ENCODE measurements around the gene NHLRC1. TPM values are rescaled to one million over a fixed set of nuclear protein-coding genes. Genes with fewer than 3 reads are reported as not detected.

Gene NHLRC1
- total and polyA plus RNA-seq, 10 of the 15 experiments (the other 5 are each of a cell fraction or from before 2014, with no cell fraction given): 0.04 to 0.22 (median 0.12) TPM; not detected in 2

GRCh38 chr6:18160911-18161310, 38.4 kb upstream of the NHLRC1 start:
- FAIRE-seq (no peak), ATAC-seq (no peak), DNase-seq (ENCODE audit: low read depth, low spot score) (no peak)
- Histone ChIP-seq H3K4me1 (ENCODE audit: control insufficient read depth, insufficient read depth, low read length) (no peaks in the 10 kb centered on the region; the same call in 1 of the 2 replicates), H3K27me3 (replicated peaks in 1 of 2; ENCODE audit: control insufficient read depth in 2 of 2, insufficient read depth in 2 of 2, low read length in 1 of 2) (no peaks in the 10 kb centered on the region), H2AFZ (ENCODE audit: control insufficient read depth, low read depth, low read length) (no peak overlapping the region), H3K9me3 (replicated peaks; ENCODE audit: control insufficient read depth, insufficient read depth, low read length) (no peaks in the 10 kb centered on the region), H3K27ac (ENCODE audit: control insufficient read depth, insufficient read depth) (no peak overlapping the region), H3K79me2 (ENCODE audit: control insufficient read depth, insufficient read depth, low read length) (no peaks in the 10 kb centered on the region), H3K9ac (ENCODE audit: control insufficient read depth, insufficient read depth, low read length) (no peak overlapping the region), H3K4me2 (ENCODE audit: control insufficient read depth, insufficient read depth) (no peak overlapping the region), H4K20me1 (ENCODE audit: control insufficient read depth, insufficient read depth) (no peaks in the 10 kb centered on the region), H3K4me3 (no peak overlapping the region), H3K36me3 (ENCODE audit: control insufficient read depth in 2 of 2, insufficient read depth in 2 of 2, low read length in 1 of 2) (peaks cover 0 to 10% of the 10 kb centered on the region in 2 experiments; a peak in 2 of 4 replicates)
- no TSS peak for BruUV-seq (replicated peaks)
- ChIA-PET CTCF (interaction anchor here (0.6 kb wide), 1 partner anchor 68 kb away, joined by 3 read pairs; no protein-coding TSS in a partner anchor), SMC1A (ENCODE audit: uncharacterized antibody, unreplicated experiment) (no interaction called here), RAD21 (ENCODE audit: unreplicated experiment) (interaction anchor here (0.9 kb wide), 1 partner anchor 8 kb away, joined by 3 read pairs; no protein-coding TSS in a partner anchor), POLR2A (no interaction called here)
- intact Hi-C loops (cut with micrococcal nuclease; ENCODE audit: unreplicated experiment): no loop called here
- 64% methylated on average over 1 of the region's 1 CpG for WGBS (ENCODE audit: insufficient coverage, insufficient replicate concordance, low lambda C conversion rate, missing lambda C conversion rate)
- in situ Hi-C loops (cut with MboI): no loop called here
- no peak for TF ChIP-seq SP1 (IDR thresholded peaks at IDR 0.05; ENCODE audit: low read depth, low read length)
- TF ChIP-seq MTA3 (IDR thresholded peaks at IDR 0.05; ENCODE audit: borderline replicate concordance, low read length): no peak
- no peak for TF ChIP-seq SMC3 (IDR thresholded peaks at IDR 0.05; ENCODE audit: borderline replicate concordance, low read length)
- TF ChIP-seq ZBTB4 (CRISPR knock-in tag; IDR thresholded peaks at IDR 0.05): no peak
- no peak for TF ChIP-seq EGR1 (IDR thresholded peaks at IDR 0.05; ENCODE audit: borderline replicate concordance in 1 of 2, low read depth in 2 of 2, low read length in 2 of 2)
- no peak for TF ChIP-seq TCF3 (IDR thresholded peaks at IDR 0.05; ENCODE audit: borderline replicate concordance, insufficient read depth, low read depth, low read length)
- no peak for TF ChIP-seq SMAD1 (IDR thresholded peaks at IDR 0.05; ENCODE audit: low read depth, partially characterized antibody)
- no peak for TF ChIP-seq RCOR1 (conservative IDR thresholded peaks at IDR 0.05; ENCODE audit: low read depth, low read length)
- no peak for TF ChIP-seq SIX5 (IDR thresholded peaks at IDR 0.05; ENCODE audit: low read depth, low read length, severe bottlenecking)
- TF ChIP-seq BCL3 (IDR thresholded peaks at IDR 0.05; ENCODE audit: borderline replicate concordance, insufficient read depth, low read depth, low read length, poor library complexity, severe bottlenecking): no peak
- TF ChIP-seq CTCF (IDR thresholded peaks at IDR 0.05 in 2 of 3, conservative IDR thresholded peaks at IDR 0.05 in 1 of 3; ENCODE audit: control insufficient read depth in 2 of 3, extremely low read depth in 1 of 3, insufficient read depth in 1 of 3, low read depth in 3 of 3, low read length in 3 of 3): no peak
- TF ChIP-seq DPF2 (IDR thresholded peaks at IDR 0.05): no peak
- no peak for TF ChIP-seq WRNIP1 (IDR thresholded peaks at IDR 0.05; ENCODE audit: borderline replicate concordance, low read depth, low read length)
- TF ChIP-seq ASH2L (IDR thresholded peaks at IDR 0.05; ENCODE audit: borderline replicate concordance, low read depth): no peak
- no peak for TF ChIP-seq JUNB (IDR thresholded peaks at IDR 0.05)
- TF ChIP-seq IRF5 (IDR thresholded peaks at IDR 0.05; ENCODE audit: borderline replicate concordance): no peak
- TF ChIP-seq NR2C1 (IDR thresholded peaks at IDR 0.05): no peak

Data from GM12878 (cell line).